NCI-H1694 treated with DMSO at 0.1 percent for 48 hours (cell line): ENCODE data around the gene WDR70.
"Not testable (repeated sequence)": the region's sequence is repeated elsewhere in the genome, so short reads cannot be mapped to it uniquely, and the experiment has no call there.

Source experiments
- DNase-seq: peaks from one replicate; lab custom pipeline; 2025; lab: John Stamatoyannopoulos, UW

The WDR70 gene

DNA sequence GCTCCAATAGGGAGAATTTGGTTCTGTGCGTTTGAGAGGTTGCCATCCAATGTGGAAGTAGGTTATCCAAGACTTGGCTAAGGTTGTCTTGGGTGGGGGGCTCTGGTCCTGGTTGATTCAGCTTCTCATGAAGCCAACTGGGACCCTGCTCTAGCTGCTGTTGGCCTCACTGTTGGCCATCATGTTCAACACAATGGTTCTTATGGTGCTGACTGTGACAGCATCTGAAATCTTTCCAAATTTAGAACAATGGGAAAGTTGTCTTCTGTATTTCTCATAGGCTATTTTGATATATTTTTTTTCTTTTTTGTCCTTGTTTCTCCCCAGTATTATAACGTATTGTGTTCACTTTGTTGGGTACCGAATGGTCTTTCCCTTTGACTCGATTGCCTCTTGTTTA, 388.8 kb downstream of the WDR70 start:
- no peak for DNase-seq

DNA sequence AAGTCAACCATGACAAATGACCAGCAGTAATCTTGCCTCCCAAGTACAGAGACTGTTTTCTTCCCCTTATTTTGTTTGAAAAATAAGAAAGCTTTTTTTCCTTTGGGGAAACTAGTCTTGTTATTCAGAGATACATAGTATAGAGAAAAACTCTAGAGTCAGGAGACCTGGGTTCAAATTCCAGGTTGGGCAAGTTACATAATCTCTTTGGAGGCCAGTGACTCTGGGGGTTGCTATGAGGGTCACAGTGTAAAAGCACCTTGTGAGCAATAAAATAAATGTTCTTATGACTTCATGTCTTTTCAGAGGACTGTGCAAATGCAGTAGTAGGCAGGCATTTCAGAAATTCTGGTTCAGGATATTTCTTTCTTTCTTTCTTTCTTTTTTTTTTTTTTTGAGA, 389.3 kb downstream of the WDR70 start:
- no peak for DNase-seq

DNA sequence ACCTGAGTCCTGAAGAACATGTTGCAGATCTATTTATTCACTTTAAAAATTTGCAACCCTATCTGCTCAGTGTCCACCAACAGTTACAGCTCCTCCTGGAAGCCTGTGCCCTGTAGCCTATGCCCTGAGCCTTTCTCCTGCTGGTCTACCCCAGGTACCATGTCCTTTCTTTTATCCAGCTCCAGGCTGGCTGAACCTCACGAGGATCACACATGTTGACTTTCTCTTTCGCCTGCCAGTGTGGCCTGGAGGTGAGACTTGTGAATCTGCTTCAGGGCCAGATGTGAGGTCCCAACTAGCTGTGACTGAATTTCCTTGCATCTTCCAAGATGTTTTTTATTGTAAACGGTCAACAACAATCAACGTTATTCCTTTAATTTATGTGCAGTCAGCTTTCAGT, 390.0 kb downstream of the WDR70 start:
- no peak for DNase-seq

DNA sequence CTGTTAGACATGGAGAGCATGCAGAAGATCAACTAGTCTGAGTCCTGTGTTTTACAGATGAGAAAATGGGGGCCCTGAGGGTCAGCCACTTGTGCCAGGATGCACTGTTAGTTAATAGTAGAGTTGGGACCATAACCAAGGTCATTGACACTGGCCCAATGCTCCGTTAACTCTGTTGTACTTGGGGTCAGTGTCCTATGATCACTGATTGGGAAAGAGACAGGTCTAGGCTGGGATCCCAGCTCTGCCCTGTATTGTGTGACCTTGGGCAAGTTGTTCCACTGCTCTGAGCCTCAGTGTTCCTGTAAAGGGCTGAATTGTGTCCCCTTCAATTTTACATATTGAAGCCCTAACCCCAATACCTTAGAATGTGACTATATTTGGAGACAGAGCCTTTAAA, 390.7 kb downstream of the WDR70 start:
- no peak for DNase-seq

DNA sequence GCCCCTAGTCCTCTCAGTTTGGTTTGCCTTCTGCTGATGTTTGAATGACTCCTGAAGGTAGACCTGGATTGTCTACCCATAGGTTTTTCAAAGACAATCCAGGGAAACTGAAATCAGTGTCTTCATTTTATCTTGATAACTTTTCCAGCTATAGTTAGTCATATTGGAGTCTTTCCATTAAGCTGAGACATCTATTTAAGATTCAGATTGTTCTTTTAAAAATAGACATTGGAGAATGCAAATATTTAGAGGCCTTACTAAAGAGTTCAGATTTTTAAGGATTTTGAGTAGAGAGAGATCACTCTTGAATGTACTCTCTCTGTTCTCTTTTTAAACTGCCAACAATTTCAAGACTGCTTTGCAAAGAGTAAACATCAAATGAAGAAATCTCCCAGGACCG, 391.7 kb downstream of the WDR70 start:
- DNase-seq, result no peak

DNA sequence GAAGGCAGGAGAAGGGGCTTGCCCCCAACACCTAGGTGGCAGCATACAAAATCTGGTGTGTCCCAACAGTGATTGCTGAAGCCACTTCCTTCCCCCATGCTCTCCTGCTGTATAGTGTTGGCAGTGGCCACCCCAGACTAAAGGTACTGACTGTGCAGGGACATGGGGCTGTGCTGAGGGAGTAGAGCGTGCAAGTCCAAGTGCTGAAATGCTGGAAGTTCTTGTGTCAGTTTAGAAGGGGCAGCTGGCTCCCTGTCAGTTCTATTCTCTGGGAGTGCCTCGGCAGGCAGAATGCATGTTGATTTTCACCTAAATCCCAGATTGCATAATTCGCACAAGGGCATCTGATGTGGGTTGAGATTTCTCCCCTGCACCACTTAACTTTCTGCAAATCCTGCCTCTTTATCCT, 392.1 kb downstream of the WDR70 start:
- no peak for DNase-seq

DNA sequence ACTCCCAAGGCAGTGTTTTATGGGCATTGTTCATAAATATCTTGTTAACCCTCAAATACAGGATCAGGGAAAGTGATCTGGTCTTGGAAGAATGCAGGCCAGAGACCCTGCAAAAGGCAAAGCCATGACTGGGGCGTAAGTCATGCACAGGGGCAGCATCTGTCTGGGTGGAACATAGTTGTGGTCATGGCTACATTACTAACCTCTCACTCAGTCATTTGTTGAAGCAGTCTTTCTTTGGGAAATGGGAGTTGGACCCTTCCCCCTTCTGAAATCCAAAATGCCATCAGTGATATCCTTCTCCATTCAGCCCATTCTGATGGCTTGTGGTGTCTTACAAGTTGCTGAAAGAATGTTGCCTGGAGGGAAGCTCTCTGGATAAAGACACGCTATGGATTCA, 392.6 kb downstream of the WDR70 start:
- no peak for DNase-seq

DNA sequence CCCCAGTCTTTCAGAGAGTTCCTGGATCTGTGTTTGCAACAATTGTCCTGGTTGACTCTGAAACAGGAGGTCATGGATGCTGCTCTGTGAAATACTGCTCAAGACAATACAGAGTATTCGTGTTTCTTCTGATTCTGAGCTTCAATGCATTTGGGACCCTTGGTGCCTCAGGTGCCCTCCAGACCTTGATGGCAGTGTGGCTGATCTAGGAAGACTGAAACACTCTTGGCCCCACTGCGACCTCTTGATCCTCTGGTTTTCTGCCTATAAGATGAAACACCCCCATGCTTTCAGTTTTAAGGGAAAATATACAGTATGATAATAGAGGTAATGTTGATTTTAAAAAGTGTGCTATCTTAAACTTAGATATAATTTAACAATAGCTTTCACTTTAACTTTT, 393.1 kb downstream of the WDR70 start:
- DNase-seq, result no peak

DNA sequence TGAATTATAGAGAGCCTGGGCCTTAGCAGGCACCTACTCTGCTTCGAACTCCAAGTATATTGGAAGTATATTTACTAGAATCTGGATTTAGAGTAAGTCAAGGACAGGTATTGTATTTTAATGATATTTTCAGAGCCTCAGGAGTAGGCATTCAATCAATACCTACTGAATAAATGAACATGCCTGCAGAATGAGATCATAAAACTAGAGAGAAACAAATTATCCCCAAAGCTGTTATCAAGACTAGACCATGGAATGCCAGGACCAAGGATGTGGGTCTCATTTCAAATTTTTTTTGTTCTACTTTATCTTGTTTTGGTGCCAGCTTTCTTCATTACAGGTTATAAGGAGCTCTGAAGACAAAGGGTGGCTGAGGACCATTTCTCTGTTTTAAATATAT, 394.7 kb downstream of the WDR70 start:
- DNase-seq, result no peak

DNA sequence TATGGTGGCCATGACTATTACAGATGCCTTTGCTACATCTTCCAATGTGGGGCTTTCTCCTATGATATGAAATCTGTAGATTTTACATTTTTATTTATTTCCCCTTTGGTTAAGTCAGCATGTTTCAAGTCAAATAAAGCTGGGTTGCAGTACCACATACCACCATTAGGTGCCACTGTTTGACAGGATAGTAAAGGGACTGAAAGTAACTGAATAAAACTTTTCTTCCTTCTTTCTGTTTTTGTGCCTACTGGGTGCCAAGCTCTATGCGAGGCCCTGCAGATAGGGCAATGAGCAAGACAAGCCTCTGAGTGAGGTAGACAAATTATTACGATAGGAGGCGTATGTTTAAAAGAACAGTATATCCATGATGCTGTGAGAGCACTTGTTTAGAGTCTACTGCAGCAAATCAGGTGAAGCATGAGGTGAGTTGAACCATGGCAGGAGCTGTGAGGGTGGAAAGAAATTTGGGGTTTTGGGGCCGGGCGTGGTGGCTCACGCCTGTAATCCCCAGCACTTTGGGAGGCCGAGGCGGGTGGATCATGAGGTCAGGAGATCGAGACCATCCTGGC, 395.9 kb downstream of the WDR70 start:
- peak; percentile 22 for DNase-seq

DNA sequence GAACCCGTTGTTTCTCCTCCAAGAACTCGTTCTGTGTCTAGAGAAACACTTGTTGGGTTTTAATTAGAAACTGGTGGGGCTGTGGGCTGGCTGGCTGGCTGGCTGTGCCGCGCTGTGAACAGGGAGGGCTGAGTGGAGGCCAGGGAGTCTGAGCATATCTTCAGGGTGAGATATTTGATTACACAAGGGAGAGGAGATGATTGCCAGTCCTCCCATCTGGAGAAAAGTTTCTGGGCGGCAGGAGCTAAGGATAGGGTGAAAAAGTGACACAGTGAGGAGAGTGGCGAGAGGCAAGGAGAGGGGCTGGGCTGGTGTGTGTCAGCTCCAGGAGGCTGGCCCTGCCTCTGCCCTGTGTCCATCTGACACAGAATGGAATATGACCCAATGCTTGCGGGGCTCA, 397.7 kb downstream of the WDR70 start:
- DNase-seq, result no peak

DNA sequence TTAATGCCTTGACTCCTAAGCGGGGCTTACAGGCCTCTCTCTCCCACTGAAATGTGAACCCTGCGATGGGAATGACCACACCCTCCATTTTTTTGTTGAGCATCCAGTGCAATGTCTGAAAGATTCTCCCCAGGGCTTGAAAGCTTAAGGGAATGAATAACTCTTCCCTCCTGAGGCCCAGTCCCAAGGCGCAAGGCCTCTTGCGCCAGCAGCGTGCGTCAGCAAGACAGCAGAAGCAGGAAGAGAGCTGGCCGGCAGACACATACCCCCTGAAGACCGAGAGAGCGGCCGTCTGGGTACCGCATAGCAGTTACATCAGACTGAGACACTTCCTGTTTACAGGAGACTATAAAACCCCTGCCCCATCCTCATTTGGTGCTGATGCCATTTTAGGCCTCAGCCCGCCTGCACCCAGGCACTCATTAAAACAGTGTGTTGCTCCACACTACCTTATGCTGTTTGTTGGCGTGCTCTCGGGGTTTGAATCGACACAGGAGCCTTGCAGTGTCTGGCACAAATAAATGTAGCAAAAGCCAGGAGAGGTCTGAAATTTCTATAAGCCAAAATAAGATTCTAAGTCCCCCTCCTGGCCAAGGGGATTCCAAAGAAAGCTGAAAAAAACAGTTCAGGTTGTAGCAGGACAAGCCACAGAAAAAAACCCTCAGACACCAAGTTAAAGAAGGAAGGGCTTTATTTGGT, 398.5 kb downstream of the WDR70 start:
- DNase-seq, result no peak

DNA sequence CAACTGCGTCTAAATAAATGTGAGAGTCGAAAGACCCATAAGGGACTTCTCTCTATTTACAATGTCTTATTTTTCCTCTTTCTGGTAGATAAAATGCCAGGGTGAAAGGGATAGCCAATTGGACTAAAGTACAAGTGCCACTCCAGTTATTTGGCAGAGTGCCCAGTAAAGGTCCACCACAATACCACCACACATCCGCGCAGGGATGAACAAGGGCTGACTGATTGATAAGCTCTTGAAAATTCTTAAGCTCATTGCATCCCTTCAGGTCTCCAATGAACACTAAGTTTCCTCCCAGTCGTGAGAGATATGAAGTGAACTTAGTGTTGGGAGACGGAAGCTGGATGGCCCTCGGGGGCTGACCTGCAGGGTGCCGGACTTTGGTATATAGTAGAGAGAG, 402.3 kb downstream of the WDR70 start:
- not testable (repeated sequence) for DNase-seq

DNA sequence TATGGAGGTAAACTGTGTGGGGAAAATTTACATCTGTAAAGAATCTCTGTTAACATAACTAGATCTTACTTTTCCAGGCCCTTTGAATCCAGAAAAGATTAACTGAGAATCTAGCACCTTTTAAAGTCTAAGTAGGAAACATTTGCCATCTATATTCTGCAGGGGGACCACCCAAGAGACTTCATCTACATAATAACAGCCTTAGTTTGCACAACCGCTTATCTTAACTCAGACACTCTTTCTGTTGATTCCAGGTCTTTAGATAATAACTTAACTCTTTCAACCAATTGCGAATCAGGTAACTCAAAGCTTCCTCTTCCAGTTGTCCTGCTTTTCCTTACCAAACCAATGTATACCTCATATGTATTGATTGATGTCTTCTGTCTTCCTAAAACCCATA, 407.3 kb downstream of the WDR70 start:
- no peak for DNase-seq

DNA sequence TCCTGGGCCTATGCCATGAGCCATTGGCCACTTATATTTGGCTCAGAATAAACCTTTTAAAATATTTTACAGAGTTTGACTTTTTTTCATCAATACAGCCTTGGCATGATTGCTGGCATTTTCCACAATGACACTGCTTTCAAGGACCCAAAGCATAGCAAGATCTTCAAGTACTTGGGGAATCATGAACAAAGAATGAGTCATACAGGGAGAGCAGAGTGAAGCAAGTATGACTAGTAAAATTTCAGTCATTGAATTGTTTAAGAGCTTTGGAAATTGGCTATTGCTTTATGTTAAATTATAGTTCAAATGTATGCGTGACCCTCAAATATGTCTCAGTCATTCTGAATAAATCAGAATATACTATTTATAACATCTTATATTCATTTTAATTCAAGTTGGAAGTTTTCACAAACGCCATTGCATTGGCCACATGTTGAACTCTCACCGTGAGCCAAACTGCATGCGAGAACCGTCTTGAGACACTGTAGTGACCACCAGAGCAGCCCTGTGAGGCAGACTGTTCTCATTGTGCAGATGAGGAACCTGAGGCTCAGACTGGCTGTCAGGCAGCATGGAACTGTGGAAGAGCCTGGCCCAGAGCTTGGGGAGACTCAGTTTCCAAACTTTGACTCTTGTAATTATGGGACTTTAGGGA, 407.9 kb downstream of the WDR70 start:
- DNase-seq, result no peak

DNA sequence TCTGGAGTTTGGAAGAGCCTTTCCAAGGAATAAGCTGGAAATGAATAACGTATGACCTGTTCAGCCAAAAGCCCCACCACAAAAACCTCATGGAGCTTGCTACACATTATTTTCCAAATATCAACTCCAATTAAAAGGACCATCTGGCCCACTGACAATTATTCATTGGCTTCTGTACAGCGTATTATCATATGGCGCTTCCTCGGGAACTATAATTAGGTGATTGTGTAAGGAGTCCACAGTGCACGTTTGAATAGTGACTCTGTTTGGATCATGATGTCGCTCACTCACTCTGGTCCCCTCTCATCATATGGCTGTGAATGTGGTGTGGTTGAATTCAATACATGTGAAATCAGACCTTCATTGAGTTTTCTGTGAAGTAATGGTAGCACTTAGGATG, 408.6 kb downstream of the WDR70 start:
- DNase-seq, result peak; percentile 99

DNA sequence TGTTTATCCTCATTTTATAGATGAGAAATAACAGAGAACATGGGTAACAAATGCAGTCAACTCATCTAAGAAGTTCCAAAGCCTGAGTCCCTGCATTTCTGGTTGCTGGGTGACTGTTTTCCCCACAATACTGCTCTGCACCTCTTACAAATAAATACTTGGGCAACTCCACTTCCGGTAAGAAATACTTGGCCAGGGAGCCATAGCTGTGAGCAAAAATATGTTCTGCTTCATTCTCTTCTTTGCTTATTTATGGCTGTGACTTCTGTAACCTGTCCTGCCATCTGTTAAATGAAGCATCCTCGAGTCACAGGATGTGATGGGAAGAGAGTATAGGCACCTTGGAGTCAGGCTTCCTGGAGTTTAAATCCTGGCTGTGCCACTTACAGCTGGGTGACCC, 410.9 kb downstream of the WDR70 start:
- DNase-seq, result peak; percentile 19

DNA sequence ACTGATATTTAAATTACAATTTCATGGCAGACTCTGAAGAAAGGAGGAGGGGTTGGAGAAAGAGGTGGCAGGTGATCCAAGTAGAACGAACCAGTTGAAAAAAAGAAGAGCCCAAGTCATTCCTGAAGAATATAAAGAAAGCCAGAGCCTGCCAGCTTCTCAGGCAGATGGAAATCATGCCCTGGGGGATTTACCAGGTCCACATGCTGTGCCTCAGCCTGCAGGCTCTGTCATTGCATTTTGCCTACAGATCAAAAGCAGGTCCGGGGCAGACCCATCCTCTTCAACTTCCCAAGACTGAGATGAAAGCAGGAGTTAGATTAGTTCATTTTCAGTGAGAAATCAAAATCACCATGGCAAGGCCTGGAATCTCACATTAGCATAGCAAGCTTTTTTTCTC, 412.2 kb downstream of the WDR70 start:
- peak; percentile 22 for DNase-seq

DNA sequence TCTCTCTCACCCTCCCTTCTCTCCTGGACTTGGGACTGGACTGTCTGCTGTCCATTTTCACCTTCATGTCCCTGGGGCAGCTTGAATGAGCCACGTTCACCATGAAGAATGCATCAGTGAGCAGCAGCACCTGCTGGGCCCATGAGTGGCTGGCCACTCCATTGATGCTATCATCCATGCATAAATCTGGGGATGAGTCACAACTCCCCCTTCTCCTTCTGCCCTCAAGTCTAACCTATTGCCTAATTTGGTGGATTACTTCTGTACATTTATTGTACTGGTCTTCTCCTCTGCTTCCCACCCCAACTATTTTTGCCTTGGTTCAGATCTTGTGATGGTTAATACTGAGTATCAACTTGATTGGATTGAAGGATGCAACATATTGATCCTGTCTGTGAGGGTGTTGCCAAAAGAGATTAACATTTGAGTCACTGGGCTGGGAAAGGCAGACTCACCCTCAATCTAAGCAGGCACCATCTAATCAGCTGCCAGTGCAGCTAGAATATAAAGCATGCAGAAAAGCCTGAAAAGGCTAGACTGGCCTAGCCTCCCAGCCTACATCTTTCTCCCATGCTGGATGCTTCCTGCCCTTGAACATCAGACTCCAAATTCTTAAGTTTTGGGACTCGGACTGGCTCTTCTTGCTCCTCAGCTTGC, 414.0 kb downstream of the WDR70 start:
- no peak for DNase-seq

DNA sequence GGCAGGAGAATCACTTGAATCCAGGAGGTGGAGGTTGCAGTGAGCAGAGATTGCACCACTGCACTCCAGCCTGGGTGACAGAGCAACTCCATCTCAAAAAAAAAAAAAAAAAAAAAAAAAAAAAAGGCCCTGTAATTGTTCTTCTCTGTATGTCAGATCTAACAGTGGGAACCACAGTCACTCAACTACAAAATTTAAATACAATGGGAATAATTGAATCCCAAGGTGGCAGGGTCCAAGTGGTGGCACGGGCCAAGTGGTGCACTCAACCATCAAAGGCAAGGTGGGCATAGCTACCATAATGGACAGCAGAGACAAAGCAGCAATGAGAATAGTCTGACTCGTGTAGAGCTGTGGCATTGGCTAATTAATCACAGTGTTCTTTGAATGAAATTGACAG, 416.2 kb downstream of the WDR70 start:
- DNase-seq, result not testable (repeated sequence)

DNA sequence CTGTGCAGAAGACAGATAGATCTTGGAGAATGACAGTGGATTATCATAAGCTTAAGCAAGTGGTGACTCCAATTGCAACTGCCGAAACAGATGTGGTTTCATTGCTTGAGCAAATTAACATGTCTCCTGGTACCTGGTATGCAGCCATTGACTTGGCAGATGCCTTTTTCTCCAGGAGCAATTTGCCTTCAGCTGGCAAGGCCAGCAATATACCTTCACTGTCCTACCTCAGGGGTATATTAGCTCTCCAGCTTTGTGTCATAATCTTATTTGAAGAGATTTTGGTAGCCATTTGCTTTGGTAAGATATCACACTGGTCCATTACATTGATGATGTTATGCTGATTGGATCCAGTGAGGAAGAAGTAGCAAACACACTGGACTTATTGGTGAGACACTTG, 417.3 kb downstream of the WDR70 start:
- DNase-seq, result not testable (repeated sequence)

DNA sequence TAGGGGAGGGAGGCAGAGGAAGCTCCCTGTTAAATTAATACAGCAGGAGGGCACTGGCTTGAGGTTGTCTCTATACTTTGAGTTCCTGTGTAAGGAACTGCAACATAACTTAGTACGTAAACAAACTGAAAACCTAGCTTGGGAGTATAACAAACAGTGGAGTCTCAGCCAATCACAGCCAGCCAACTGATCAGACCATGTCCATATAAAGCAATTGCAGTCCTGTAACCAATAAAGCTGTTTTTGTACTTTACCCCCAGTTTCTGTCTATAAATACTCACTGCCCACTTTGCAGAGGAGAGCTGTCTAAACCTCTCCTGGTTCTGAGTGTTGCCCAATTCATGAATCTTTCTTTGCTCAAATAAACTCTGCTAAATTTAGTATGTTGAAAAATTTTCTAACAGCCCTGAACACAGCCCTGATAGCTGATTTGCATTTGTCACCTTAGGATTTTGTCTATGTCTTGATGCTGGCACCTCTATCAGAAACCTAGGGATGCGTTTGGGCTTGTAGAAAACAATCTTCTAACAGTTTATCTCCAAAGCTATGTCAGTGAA, 420.8 kb downstream of the WDR70 start:
- no peak for DNase-seq

DNA sequence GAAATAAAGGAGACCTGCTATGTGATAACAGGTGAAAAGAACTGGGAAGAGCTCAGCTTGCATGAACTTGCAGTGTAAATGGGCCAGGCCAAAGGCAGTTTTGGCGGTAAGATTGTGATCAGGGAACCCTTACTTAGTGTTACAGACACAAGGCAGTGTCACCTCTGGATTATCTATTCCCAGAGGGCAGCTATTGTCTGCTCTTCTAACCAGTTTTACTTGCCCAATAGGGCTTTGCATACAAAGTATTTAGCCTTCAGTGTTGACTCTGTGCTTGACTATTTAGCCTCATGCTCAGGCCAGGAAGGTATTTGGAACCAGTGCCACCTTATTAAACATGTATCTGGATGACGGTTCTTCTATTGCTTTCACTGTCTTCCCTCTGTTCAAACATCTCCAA, 422.4 kb downstream of the WDR70 start:
- no peak for DNase-seq
